Ramos (cell line): ENCODE measurements around the gene OR8B8.
"Not testable (repeated sequence)": the region's sequence is repeated elsewhere in the genome, so short reads cannot be mapped to it uniquely, and the experiment has no call there.

Experiments used
- in situ Hi-C: fragments of 300-500 bp; cut with MboI; formaldehyde crosslinking; loops from one replicate; pipeline ENCODE4 v1.14.3; 2022; ENCODE audit warnings: low sequenced_read_pairs; ENCODE audit not compliant: unreplicated experiment

The OR8B8 gene

GRCh38 chr11:124442442-124442841 is 3.1 kb downstream of the OR8B8 start:
- in situ Hi-C loops = no loop called here

- in situ Hi-C loops = no loop called here
Observed at GRCh38 chr11:124441519-124441918, 4.0 kb downstream of the OR8B8 start.

- in situ Hi-C loops = no loop called here
Observed at GRCh38 chr11:124441081-124441480, 4.4 kb downstream of the OR8B8 start.

GRCh38 chr11:124440608-124441007 is 4.9 kb downstream of the OR8B8 start:
- in situ Hi-C loops = no loop called here

- in situ Hi-C loops = no loop called here
Observed at GRCh38 chr11:124434699-124435098, 10.8 kb downstream of the OR8B8 start.

GRCh38 chr11:124429599-124429998 is 15.9 kb downstream of the OR8B8 start:
- in situ Hi-C loops = no loop called here

- in situ Hi-C loops = loop anchor here (25.0 kb wide), 1 partner anchor 413 kb away; no protein-coding TSS in a partner anchor
Observed at GRCh38 chr11:124424384-124424921, 21.0 kb downstream of the OR8B8 start, which contains the start of gene OR8B4. Gene OR8B4, minus strand, starts transcription at chr11:124424871. Its CDS starts 0 bp downstream, at chr11:124424871.

- in situ Hi-C loops = loop anchor here (25.0 kb wide), 1 partner anchor 416 kb away; no protein-coding TSS in a partner anchor
Observed at GRCh38 chr11:124421043-124421442, 24.5 kb downstream of the OR8B8 start.

- in situ Hi-C loops = loop anchor here (5.0 to 25.0 kb wide), 2 partner anchors 172 to 422 kb away; no protein-coding TSS in a partner anchor
Observed at GRCh38 chr11:124415356-124415923, 30.1 kb downstream of the OR8B8 start.

- in situ Hi-C loops = loop anchor here (25.0 kb wide), 1 partner anchor 427 kb away; no protein-coding TSS in a partner anchor
Observed at GRCh38 chr11:124409906-124410305, 35.6 kb downstream of the OR8B8 start.

- in situ Hi-C loops = loop anchor here (25.0 kb wide), 1 partner anchor 432 kb away; no protein-coding TSS in a partner anchor
Observed at GRCh38 chr11:124405581-124405980, 39.9 kb downstream of the OR8B8 start.

GRCh38 chr11:124403186-124403585 is 42.3 kb downstream of the OR8B8 start:
- in situ Hi-C loops = loop anchor here (25.0 kb wide), 1 partner anchor 434 kb away; no protein-coding TSS in a partner anchor

GRCh38 chr11:124402326-124402922 is 43.1 kb downstream of the OR8B8 start:
- in situ Hi-C loops = loop anchor here (25.0 kb wide), 1 partner anchor 435 kb away; no protein-coding TSS in a partner anchor

- in situ Hi-C loops = no loop called here
Observed at GRCh38 chr11:124398924-124399323, 46.6 kb downstream of the OR8B8 start, which contains the start of gene OR8B3. Gene OR8B3, minus strand, starts transcription at chr11:124399024. Its CDS starts 1,673 bp downstream, at chr11:124397351.

GRCh38 chr11:124396847-124397246 is 48.6 kb downstream of the OR8B8 start:
- in situ Hi-C loops = not testable (repeated sequence)

GRCh38 chr11:124394408-124394807 is 51.1 kb downstream of the OR8B8 start:
- in situ Hi-C loops = no loop called here
